Cardiac ventricle fibroblast (primary cell): ENCODE data around the gene SMARCA5. TPM values are rescaled to one million over a fixed set of nuclear protein-coding genes. Genes with fewer than 3 reads are reported as not detected.

ENCODE experiments used
- total RNA-seq: library from RNA; depleted of rRNA; stranded (reverse); fragments of >200 nt; gene quantifications from 2 replicates; pipeline ENCODE4 v1.2.3, GENCODE V29; 2015

The SMARCA5 gene, protein sequence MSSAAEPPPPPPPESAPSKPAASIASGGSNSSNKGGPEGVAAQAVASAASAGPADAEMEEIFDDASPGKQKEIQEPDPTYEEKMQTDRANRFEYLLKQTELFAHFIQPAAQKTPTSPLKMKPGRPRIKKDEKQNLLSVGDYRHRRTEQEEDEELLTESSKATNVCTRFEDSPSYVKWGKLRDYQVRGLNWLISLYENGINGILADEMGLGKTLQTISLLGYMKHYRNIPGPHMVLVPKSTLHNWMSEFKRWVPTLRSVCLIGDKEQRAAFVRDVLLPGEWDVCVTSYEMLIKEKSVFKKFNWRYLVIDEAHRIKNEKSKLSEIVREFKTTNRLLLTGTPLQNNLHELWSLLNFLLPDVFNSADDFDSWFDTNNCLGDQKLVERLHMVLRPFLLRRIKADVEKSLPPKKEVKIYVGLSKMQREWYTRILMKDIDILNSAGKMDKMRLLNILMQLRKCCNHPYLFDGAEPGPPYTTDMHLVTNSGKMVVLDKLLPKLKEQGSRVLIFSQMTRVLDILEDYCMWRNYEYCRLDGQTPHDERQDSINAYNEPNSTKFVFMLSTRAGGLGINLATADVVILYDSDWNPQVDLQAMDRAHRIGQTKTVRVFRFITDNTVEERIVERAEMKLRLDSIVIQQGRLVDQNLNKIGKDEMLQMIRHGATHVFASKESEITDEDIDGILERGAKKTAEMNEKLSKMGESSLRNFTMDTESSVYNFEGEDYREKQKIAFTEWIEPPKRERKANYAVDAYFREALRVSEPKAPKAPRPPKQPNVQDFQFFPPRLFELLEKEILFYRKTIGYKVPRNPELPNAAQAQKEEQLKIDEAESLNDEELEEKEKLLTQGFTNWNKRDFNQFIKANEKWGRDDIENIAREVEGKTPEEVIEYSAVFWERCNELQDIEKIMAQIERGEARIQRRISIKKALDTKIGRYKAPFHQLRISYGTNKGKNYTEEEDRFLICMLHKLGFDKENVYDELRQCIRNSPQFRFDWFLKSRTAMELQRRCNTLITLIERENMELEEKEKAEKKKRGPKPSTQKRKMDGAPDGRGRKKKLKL
- total RNA-seq: 26.6 and 26.9 TPM in 2 replicates

DNA sequence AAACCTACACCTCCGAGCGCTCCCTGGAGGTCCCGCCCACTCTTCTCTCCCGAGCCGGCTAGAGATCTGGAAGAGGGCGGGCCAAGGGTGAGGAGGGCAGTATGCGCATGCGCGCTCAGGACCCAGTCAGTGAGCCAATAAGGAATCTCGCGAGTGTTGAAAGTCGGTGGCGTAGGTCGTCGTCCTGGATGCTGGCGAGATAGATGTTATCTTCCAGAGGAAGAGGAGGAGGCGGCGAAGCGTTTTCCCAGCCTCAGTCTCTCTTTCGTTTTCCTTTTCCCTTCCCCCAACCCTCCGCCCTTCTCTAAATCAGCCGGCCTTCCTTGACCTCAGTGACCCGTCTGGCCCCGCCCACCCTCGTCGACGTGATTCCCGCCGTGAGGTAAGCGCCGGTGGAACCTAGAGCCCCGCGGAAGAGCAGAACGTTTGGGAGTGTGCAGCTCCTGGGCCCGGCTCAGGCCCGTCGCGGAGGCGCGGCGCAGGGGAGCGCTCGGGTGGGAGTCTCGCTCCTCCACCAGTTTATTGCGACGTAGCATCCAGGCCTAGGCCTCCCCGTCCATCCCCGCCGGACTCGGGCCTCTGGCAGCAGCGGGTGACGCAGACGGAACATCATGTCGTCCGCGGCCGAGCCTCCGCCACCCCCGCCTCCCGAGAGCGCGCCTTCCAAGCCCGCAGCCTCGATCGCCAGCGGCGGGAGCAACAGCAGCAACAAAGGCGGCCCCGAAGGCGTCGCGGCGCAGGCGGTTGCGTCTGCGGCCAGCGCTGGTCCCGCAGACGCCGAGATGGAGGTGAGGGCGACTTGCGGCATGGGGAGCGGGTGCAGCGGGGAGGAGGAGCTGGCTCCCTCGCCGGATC, at the start of gene SMARCA5:
Gene SMARCA5 (plus strand): TSS at position 389 of the 855 bp plus-strand sequence. CDS start 223 bp downstream, at position 612.

Other genes starting within 250 kb of the SMARCA5 start
- gene GAB1, start 176.8 kb upstream of the SMARCA5 start, total RNA-seq: 17.8 and 20.5 TPM in 2 replicates
- gene FREM3, start 187.0 kb downstream of the SMARCA5 start, total RNA-seq: not detected in 2 replicates